HS-27A (cell line): ENCODE results near the gene BCDIN3D.
"Not testable (repeated sequence)": the region's sequence is repeated elsewhere in the genome, so short reads cannot be mapped to it uniquely, and the experiment has no call there.

Experiments
- DNase-seq: peaks from one replicate; pipeline ENCODE4 v3.0.0-alpha.2; 2012; ENCODE audit warnings: low read depth, missing footprints

Gene BCDIN3D

DNA sequence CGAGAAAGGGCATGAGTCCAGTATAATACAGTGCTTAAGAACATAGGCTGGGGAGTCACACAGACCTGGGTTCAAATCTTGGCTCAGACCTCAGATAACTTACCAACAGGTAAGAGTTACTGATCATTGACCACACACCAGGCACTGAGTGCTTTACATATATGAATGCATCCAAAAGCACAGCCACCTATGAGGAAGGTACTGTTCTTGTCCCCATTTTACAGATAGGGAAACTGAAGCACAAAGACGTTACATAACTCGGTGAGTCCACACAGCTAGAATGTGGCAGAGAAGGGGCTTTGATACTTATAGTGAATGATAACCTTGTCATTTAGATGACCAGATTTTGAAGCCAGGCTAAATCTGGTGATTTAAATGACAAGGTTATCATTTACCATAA lies 33.2 kb upstream of the BCDIN3D start:
- no peak for DNase-seq

DNA sequence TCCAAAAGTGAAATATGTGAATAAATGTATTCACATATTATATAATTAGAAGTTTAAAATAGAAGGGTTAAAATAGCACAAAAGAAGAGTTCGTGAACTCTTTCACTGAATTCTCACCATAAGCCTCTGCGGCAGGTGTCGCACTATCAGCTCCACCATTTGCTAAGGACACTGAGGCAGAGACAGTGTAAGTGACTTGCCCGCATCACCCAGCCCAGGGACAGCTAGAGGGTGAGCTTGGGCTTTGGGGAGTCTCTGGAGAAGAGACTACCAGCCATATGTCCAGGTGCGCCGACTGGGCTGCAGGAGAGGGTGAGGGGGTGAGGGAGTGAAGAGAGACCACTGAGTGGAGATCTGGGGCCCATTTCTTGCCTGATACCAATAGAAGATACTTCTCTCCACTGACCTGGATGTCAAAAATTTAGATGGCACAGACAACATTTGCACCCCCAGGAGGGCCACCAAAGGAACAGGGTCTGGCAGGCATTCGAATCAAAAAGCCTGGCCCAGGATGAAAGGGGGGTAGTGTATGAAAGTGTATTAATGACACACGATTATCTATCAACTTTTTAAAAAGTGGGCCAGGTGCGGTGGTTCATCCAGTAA lies 32.3 kb upstream of the BCDIN3D start:
- no peak for DNase-seq

DNA sequence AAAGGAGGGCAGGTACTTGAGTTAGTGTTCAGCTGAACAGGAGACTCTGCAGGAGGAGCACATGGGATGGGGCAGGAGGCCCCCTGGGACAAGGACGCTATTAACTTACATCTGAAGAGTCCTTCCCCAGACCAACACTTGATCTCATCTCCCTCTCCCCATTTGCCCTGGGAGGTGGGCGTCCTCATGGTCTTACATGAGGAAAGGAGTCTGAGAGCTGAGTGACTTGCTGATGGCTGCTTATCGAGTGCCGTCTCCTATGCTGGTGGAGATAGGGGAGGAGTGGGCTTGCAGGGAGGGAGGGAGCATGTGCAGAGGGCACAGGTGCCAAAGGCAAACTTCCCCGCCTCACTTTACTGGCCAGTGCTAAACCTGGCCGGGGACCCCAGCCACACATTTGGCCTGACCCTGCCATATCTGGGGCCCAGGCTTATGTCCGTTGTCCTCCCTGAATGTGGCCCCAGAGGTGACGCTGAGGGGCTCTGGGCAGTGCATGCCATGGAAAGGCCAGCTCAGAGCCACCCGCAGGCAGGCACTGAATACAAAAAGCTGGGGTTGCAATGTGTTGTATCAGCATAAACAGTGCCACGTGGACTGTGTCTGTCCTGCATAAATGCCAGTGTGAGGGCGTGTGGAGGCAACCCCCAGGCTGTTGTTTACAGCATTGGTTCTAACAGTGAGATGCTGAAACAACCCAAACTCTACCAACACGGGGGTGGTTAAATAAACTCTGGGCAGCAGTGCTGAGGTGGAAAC lies 31.4 kb upstream of the BCDIN3D start:
- DNase-seq = no peak

DNA sequence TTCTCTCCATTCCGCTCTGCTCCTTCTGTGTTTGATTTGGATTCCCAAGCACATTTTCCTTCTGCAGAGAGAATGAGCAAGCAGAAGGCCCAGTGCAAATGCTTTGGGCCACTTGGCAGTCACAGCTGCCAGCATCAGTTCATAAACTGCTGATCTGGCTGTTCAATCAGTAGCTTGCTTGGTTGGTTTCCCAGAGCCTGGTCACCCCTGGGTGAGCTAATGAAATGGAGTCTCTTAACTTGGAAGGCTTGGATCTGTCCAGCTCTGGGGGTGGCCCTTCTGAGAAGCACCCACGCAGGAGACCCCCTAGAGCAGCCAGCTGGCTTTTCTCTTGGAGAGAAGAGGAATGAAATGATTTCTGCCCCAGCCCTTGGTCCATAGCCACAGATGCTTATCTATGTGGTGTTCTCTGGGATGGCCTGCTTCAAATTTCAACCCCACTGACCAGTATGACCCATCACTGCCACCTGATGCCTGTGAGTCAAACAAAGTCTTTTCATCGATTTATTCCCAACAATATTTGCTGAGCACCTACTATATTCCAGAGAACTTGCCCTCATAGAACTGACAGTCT lies 30.5 kb upstream of the BCDIN3D start:
- DNase-seq = no peak

DNA sequence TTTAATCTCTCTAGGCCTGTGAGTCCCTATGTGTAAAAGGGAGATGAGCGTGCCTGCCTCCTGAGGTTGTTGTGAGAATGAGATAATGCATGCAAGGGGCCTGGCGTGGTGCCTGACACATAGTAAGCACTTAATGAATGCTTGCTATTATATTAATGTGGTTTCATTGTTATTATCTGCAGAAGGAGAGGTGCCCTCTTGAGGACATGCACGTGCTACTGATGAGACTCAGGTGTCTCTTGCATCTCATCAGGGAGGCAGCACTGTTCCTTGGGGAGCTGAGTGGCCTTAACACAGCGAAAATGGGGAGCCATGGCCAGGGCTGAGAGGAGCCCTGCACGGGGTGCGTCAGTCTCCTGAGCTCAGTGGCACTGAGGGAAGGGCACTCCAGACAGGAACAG lies 29.9 kb upstream of the BCDIN3D start:
- no peak for DNase-seq

DNA sequence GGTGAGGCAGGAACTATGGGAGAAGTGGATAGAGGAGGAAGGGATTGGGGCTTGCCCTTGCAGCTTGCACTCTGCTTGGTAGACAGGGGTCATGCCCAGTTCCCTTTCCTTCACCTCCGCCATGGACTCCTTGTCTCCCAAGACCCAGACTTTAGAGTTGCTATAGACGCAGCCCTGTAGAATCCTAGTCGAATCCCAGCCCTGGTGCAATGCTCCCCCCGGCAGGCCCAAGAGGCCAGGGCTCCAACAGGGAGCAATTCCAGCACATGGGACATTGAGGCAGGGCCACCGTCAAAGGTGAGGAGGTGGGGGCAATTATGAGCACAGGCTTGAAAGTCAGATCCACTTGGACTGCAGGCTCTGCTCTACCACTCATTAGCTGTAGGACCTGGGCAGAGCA lies 29.5 kb upstream of the BCDIN3D start:
- no peak for DNase-seq

DNA sequence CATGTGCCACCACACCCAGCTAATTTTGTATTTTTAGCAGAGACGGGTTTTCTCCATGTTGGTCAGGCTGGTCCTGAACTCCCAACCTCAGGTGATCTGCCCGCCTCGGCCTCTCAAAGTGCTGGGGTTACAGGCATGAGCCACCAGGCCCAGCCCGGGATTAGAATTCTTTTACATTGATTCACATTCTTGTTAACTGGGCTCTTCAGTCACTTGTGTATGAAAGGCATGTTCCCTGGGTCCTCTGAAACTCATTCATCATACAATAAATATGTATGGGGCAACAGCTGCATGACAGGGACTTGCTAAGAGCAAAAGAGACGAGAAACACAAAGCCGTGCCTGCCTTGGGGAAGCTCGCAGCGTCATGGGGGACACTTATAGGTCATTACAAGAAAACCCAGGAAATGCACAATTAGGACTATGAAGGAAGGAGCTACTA lies 28.9 kb upstream of the BCDIN3D start:
- DNase-seq = not testable (repeated sequence)

DNA sequence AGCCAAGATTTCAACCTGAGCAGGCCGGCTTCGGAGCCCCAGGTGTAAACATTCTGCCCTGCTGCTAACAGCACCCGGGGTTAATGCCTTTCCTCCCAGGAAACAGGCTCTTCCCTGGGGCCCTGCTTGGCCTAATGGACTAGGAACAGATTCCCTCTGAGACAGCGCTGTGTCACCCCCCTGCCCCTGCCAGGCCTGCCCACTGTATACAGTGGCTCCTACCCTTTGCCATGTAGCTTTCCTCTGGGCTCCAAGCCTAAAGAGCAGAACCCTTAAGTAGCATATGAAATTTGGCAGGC lies 28.3 kb upstream of the BCDIN3D start:
- no peak for DNase-seq

DNA sequence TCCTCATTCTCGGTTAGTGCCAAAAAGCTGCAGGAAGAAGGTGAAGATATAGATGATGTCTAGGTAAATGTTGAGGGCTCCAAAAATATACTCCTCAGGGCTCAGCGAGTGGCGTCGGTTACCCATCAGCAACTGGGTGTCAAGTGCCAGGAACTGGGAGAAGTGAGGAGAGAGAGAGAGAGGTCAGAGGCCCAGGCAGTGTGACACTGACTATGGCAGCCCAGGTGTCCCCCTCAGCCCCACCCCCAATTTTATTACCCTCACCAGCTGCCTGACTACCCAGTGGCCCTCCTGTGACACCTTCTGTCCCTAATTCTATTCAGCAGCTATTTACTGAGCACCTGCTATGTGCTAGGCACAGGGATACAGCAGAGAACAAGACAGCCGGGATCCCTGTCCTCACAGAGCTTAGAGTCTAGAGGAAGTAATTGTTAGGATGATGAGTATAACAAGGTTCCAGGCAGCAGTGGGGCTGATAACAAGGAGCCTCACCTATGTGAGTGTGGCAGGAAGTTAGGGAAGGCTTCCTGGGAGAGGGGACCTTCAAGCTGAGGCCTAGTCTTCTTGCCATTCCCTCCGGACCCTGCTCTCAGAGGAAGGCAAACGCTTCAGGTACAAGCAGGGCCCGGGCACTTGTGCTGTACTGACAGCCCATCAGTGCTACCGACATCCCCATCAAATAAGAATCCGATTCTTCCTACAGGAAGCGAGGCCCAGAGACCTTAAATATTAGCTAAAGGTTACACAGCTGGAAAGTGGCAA lies 27.8 kb upstream of the BCDIN3D start:
- no peak for DNase-seq

DNA sequence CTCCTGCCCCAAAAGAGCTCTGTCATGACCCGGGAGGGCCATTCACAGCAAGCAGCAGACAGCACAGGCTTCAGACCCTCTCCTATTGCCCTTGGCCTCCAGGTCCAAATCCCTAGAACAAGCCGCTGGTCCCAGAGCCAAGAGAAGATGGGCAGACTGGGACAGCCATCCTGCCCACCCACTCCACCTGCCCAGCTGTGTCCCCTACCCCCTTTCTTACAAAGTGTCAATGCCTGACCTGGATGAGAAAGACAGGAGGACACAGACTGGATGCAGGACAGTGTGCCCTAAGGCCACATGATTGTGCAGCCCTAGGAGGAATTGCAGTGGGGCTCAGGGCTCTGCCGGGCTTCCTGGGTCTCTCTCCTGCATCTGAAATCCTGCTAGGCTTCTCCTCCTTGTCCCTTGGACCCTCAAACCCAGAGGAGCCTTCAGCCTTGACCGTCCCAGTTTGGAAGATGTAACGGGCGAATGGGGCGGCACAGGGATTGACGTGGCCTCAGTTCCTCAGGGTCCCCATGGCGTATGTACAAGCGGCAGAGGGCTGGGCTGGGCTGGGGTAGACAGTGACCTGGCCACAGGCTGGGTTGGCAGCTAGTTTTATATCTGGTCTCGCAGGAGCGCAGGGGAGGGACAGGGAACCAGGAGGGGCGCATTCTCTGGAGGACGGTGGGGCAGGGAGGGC lies 27.1 kb upstream of the BCDIN3D start:
- no peak for DNase-seq

DNA sequence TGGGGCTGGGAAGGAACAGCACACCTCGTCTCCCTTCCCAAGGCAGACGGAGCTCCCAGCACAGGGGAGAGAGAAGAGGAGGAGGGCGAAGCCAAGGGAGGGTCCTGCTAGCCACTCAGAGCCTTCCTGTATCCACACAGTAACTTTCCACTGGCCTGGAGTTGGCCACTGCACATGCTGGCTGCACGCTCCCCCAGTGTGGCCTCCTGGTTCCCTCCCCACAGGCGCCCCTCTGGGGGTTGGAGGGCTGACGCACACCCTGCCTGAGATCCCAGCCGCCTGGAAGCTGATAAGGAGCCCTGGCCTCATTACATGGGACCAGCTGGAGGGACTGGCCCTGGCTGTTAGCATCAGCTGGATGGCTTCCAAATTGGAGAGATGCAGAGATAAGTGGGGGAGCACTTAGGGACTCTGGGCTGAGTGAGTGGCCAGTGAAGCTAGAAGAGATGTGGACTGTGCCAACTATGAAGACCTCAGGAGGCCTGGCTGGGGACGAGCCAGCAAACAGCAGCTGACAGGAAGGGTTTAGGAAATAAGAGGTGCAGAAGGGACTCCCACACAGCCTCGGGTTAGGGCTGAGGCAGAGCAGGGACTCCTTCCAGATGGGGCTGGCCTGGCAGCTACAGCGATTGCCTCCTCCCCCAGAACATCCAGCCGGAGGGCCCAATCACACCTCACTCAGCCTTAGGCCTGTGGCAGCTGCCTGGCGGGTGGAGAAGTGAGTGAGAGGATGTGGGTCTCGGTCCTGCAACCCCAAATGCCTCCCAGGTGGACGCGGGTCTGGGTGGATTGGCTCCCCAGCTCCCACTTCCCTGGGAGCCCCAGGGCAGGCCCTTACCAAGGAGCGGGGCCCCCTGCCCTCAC lies 26.3 kb upstream of the BCDIN3D start:
- DNase-seq = peak; percentile 96

DNA sequence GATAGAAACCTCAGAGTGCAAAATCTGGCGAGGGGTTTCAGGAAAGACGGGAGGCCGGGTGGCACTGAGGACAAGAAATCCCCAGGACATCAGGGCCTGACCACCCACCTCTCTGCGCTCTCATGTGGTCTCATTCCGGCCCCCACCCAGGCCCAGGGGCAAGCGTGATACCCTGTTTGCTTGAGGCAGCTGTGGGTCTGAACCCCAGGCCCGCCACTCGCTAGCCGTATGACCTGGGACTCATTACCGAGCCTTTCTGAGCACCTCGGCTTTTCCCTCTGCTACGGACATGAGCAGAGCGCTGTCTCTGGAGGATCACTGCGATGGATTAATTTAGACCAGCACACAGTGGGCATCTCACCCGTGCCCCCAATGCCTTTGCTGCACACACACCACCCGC lies 25.5 kb upstream of the BCDIN3D start:
- no peak for DNase-seq

DNA sequence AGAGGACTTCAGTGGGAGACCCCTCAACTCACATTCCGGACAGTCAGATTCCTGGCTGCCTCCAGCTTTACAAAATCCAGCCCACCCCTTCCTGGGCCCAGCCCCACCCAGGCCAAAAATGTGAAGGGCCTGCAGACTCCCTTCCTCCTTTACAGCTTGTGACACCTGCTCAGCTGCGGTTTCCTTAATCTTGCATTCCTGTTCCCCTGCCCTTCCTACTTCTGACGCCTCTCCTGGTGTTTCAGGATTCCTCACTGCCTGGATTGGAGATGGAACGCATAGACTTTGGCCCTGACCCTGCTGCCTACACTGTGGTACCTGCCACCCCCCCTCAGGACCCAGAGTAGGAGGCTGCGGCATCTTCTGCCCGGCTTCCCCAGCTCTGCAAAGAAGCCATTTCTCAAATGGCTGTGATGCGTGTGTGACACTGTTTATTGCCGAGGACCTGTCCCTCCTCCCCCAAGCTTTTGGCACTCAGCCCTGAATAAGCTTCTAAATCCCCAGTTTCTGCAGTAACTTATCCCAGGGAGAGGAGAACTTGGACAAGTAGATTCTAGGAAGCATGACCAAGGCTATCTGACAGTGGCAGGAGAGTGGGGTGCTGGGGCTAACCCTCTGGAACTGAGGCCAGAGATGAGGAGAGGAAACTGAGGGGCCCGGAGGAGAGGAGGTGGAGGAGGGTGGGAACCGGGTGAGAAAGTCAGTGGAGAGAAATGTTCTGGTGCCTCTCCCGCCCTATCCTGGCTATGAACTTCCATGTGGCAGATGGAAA lies 24.9 kb upstream of the BCDIN3D start:
- DNase-seq = peak; percentile 38

DNA sequence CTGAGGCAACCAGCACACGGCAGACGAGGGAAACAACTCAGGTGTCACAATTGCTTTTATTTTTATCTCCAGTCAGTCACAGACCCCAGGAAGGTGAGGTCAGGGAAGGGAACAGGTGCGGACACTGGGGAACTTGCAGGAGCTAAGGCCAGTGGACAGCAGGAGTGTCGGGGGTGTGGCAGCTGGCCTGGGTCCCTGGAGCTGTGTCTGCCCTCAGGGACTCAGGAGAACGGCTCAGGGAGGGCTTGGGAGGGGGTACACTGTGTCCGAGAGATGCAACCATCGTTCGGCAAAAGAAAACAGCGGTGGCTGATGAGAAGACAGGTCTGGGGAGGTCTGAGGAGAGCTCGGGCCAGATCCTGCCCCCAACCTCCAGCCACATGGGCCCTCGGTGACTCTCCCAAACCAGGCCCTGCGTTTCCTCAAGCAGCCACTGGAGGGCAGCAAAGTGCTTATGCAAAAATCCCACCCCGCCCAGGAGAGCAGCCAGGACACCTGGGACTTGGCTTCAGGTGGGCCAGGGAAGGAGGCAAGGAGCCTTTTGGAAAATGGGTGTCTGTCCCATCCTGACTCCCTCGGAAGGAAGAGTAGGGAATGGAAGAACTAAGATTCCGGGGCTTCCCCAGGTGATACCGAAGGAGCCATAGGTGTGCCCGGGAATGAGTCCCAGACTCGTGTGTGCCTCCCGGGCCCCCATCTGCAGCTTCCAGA lies 24.1 kb upstream of the BCDIN3D start:
- peak; percentile 43 for DNase-seq

DNA sequence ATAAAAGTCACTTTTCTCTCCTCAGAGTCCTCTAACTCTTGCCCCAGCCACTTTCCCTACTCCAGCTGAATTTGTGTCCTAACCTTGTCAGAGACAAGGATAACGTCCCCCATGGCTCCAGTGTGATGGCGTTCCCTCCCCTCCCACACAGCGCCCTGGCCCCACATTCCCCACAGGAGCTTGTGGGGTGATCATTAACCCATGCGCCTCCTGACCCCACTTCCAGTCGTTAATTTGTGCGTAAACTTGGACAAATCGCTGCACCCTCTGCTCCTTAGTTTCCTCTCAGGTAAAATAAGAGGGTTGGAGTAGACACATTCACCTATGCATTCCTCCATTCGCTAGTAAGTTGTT lies 22.9 kb upstream of the BCDIN3D start:
- DNase-seq = no peak

DNA sequence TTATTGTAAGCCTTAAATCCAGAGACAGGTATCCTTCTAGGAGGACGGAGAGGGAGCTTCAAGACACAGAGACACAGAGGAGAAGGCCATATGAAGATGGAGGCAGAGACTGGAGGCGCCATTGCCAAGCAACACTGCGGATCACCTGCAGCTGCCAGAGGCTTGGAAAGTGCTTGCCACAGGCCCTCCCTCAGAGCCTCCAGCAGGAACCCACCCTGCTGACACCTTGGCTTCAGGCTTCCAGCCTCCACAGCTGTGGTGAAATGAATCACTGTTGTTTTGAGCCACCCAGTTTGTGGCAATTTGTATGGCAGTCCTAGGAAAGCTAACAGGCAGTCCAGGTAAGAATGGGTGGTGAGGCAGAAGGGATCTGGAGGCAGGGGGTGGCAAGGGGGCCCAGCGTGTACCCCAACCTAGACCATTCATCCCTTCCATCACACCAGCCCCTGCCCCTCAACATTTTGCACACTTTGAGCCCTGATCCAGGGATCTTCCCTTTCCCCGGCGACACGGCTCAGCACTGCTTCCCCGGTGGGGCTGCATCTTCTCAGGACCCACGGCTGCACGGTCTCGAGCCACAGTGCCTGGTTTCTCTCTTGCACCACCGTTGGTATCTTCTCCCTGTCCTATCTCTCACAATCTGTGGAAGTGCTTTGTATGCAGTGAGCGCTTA lies 22.3 kb upstream of the BCDIN3D start:
- no peak for DNase-seq

DNA sequence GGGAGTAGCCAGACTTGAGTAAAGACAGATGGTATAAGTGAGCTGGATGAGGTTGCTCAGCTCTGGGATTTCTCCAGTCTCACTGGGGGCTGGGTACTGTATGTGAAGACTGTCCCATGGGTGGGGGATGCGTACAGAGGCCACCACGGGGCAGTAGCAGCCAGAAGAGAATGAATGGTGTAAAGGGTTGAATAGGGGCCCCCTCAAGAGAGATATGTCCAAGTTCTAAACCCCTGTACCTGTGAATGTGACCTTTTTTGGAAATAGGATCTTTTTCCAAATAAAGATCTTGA lies 21.8 kb upstream of the BCDIN3D start:
- no peak for DNase-seq

DNA sequence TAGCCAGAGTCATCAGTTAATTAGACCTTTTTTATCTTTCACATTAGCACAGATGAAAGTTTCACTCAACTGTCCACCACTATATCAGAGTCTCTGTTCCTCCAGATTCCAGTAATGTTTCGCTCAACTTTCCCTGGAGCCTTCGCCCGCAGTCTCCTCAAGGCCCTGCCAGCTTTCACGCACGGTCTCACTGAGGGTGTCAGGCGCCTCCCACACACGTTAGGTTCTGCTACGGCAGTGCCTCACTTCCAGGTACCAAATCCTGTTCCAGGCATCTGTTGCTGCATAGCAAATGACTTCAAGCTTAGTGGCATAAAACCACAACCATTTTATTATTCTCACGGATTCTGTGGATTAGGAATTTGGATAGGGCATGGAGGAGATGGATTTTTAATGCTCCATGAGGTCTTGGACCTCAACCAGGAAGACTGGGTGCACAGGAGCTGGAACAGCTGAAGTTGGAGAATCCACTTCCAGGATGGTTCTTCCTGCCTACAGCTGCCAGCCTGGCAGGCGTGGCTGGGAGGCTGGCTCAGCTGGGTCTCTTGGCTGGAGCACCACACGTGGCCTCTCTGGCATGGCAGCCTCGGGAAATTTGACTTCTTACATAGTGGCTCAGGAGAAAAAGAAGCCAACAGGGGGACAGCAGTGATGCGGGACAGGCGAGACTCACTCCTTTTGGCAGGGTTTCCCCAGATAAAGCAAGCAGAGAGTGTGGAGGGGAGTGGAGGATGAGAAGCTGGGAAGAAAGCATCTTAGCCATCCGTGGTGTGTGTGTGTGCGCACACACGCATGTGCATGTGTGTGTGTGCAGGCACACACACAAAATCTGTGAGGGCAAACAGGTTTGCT lies 21.3 kb upstream of the BCDIN3D start:
- no peak for DNase-seq

DNA sequence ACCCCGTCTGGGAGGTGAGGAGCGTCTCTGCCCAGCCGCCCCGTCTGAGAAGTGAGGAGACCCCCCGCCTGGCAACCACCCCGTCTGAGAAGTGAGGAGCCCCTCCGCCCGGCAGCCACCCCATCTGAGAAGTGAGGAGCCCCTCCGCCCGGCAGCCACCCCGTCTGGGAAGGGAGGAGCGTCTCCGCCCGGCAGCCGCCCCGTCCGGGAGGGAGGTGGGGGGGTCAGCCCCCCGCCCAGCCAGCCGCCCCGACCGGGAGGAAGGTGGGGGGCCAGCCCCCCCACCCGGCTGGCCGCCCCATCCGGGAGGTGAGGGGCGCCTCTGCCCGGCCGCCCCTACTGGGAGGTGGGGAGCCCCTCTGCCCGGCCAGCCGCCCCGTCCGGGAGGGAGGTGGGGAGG lies 18.0 kb upstream of the BCDIN3D start:
- not testable (repeated sequence) for DNase-seq
